IMR-90 (cell line): ENCODE data around the gene ROBO2. TPM values are rescaled to one million over a fixed set of nuclear protein-coding genes. Genes with fewer than 3 reads are reported as not detected.

ENCODE experiments used
- ATAC-seq: fragments of 200-7000 bp; cut with Tn5 transposase; 2 replicates; pipeline ENCODE4 v1.9.1; 2020; ENCODE audit warnings: low read depth, mild to moderate bottlenecking, moderate library complexity
- BruUV-seq: library from RNA; stranded (reverse); fragments of 400-500 nt; replicated peaks from 2 replicates; lab custom pipeline; 2021; lab: Mats Ljungman, UMichigan
- CTCF ChIA-PET: fragments of 300-600 bp; formaldehyde crosslinking; extraction: SDS; loops from one replicate; lab custom pipeline; 2021; ENCODE audit warnings: antibody characterized with exemption; lab: Yijun Ruan, JAX
- POLR2A ChIA-PET: fragments of 300-600 bp; sonication (Branson Sonifier 250); formaldehyde crosslinking; loops from one replicate; lab custom pipeline; 2022; ENCODE audit warnings: antibody characterized with exemption; ENCODE audit not compliant: unreplicated experiment; lab: Charles Lee
- DNase-seq: peaks from one replicate; pipeline ENCODE4 v3.0.0; 2013
- H2AFZ ChIP-seq: replicated peaks from 2 replicates; pipeline ENCODE3; 2013; ENCODE audit warnings: low read length, mild to moderate bottlenecking; ENCODE audit not compliant: poor library complexity
- H2AK5ac ChIP-seq: 2 replicates; pipeline ENCODE4 v1.6.1; 2013; ENCODE audit warnings: low read depth, low read length, inconsistent platforms
- H2AK9ac ChIP-seq: replicated peaks from 2 replicates; pipeline ENCODE3; 2013; ENCODE audit warnings: mild to moderate bottlenecking, low read depth, low read length, moderate library complexity; ENCODE audit not compliant: poor library complexity
- H2BK120ac ChIP-seq: 2 replicates; pipeline ENCODE4 v1.6.1; 2013; ENCODE audit warnings: low read depth, low read length, inconsistent platforms
- H2BK15ac ChIP-seq: 3 replicates; pipeline ENCODE4 v1.6.1; 2013; ENCODE audit warnings: low read depth, low read length, inconsistent platforms
- H2BK20ac ChIP-seq: 2 replicates; pipeline ENCODE4 v1.6.1; 2013; ENCODE audit warnings: low read depth, mild to moderate bottlenecking, inconsistent platforms, low read length, moderate library complexity
- H2BK5ac ChIP-seq: 2 replicates; pipeline ENCODE4 v1.6.1; 2013; ENCODE audit warnings: mild to moderate bottlenecking, low read depth, low read length, inconsistent platforms; ENCODE audit not compliant: poor library complexity, severe bottlenecking
- H3K14ac ChIP-seq: replicated peaks from 2 replicates; pipeline ENCODE4 v1.6.1; 2013; ENCODE audit warnings: low read depth, low read length, inconsistent platforms
- H3K18ac ChIP-seq: 2 replicates; pipeline ENCODE4 v1.6.1; 2013; ENCODE audit warnings: low read depth, low read length, control low read depth
- H3K23ac ChIP-seq: 2 replicates; pipeline ENCODE4 v1.6.1; 2013; ENCODE audit warnings: low read depth, low read length, inconsistent platforms
- H3K27ac ChIP-seq: 2 replicates; pipeline ENCODE4 v1.5.1; 2013; ENCODE audit warnings: mild to moderate bottlenecking, control low read depth, low read length; ENCODE audit not compliant: insufficient read depth
- H3K27me3 ChIP-seq: 2 replicates; pipeline ENCODE4 v1.6.1; 2013; ENCODE audit warnings: low read length; ENCODE audit not compliant: control insufficient read depth, insufficient read depth
- H3K36me3 ChIP-seq: 2 replicates; pipeline ENCODE4 v1.6.1; 2013; ENCODE audit warnings: low read length, mixed read lengths; ENCODE audit not compliant: control insufficient read depth, insufficient read depth
- H3K4ac ChIP-seq: 2 replicates; pipeline ENCODE4 v1.6.1; 2013; ENCODE audit warnings: low read depth, low read length, inconsistent platforms
- H3K4me1 ChIP-seq: 2 replicates; pipeline ENCODE4 v1.6.1; 2013; ENCODE audit warnings: low read length, mixed read lengths; ENCODE audit not compliant: control insufficient read depth, insufficient read depth
- H3K4me2 ChIP-seq: 2 replicates; pipeline ENCODE4 v1.6.1; 2013; ENCODE audit warnings: low read depth, mild to moderate bottlenecking, control low read depth, low read length, moderate library complexity
- H3K4me3 ChIP-seq: 2 replicates; pipeline ENCODE4 v1.5.1; 2013; ENCODE audit warnings: low read depth, mild to moderate bottlenecking, control low read depth, low read length, moderate library complexity; ENCODE audit not compliant: insufficient read depth
- H3K56ac ChIP-seq: 2 replicates; pipeline ENCODE4 v1.6.1; 2013; ENCODE audit warnings: low read length, inconsistent platforms; ENCODE audit not compliant: insufficient read depth; ENCODE audit errors: extremely low read depth
- H3K79me1 ChIP-seq, 2 experiments: 2 replicates each; pipeline ENCODE4 v1.6.1; 2013; ENCODE audit warnings: low read length in 2 of 2, inconsistent platforms in 1 of 2, low read depth in 1 of 2
- H3K9ac ChIP-seq: 2 replicates; pipeline ENCODE4 v1.6.1; 2013; ENCODE audit warnings: low read depth, low read length, control low read depth
- H3K9me1 ChIP-seq: 2 replicates; pipeline ENCODE4 v1.6.1; 2013; ENCODE audit warnings: low read length, inconsistent platforms; ENCODE audit not compliant: insufficient read depth
- H3K9me3 ChIP-seq: 2 replicates; pipeline ENCODE4 v1.6.1; 2013; ENCODE audit warnings: low read length; ENCODE audit not compliant: control insufficient read depth, insufficient read depth
- H4K20me1 ChIP-seq: 2 replicates; pipeline ENCODE4 v1.6.1; 2013; ENCODE audit warnings: low read length, inconsistent platforms; ENCODE audit not compliant: insufficient read depth
- H4K5ac ChIP-seq: 2 replicates; pipeline ENCODE4 v1.6.1; 2013; ENCODE audit warnings: mild to moderate bottlenecking, low read depth, low read length, control low read depth
- H4K8ac ChIP-seq, 2 experiments: 2 replicates each; pipeline ENCODE4 v1.6.1; 2013; ENCODE audit warnings: low read depth in 2 of 2, low read length in 2 of 2, control low read depth in 1 of 2, inconsistent platforms in 1 of 2
- H4K91ac ChIP-seq: 2 replicates; pipeline ENCODE4 v1.6.1; 2013; ENCODE audit warnings: low read depth, low read length, inconsistent platforms; ENCODE audit not compliant: insufficient read depth
- BHLHE40 ChIP-seq: fragments of 150-350 bp; IDR thresholded peaks from 2 replicates; pipeline ENCODE4 v1.6.1; 2016; ENCODE audit warnings: mild to moderate bottlenecking, low read depth, low read length
- CEBPB ChIP-seq: IDR thresholded peaks from 2 replicates; pipeline ENCODE4 v1.6.1; 2012; ENCODE audit warnings: low read depth, low read length, improper control_type of control experiment
- CHD1 ChIP-seq: IDR thresholded peaks from 2 replicates; pipeline ENCODE4 v1.6.1; 2012; ENCODE audit warnings: low read depth, low read length, improper control_type of control experiment
- FOS ChIP-seq: fragments of 150-350 bp; IDR thresholded peaks from 2 replicates; pipeline ENCODE4 v1.6.1; 2016; ENCODE audit warnings: low read depth, low read length
- MAFK ChIP-seq: IDR thresholded peaks from 2 replicates; pipeline ENCODE4 v1.6.1; 2012; ENCODE audit warnings: low read depth, low read length, improper control_type of control experiment
- MAZ ChIP-seq: IDR thresholded peaks from 2 replicates; pipeline ENCODE4 v1.6.1; 2012; ENCODE audit warnings: low read depth, mild to moderate bottlenecking, low read length, improper control_type of control experiment, moderate library complexity, borderline replicate concordance
- MXI1 ChIP-seq: IDR thresholded peaks from 2 replicates; pipeline ENCODE4 v1.6.1; 2012; ENCODE audit warnings: low read depth, mild to moderate bottlenecking, low read length, moderate library complexity, borderline replicate concordance
- NFE2L2 ChIP-seq: fragments of 150-350 bp; IDR thresholded peaks from 2 replicates; pipeline ENCODE4 v1.6.1; 2016; ENCODE audit warnings: low read depth, mild to moderate bottlenecking, low read length
- POLR2A ChIP-seq: IDR thresholded peaks from 2 replicates; pipeline ENCODE4 v1.6.1; 2012; ENCODE audit warnings: mild to moderate bottlenecking, low read depth, low read length
- RAD21 ChIP-seq: IDR thresholded peaks from 2 replicates; pipeline ENCODE4 v1.6.1; 2012; ENCODE audit warnings: low read length, improper control_type of control experiment
- RCOR1 ChIP-seq: IDR thresholded peaks from 2 replicates; pipeline ENCODE4 v1.6.1; 2012; ENCODE audit warnings: mild to moderate bottlenecking, low read length, improper control_type of control experiment; ENCODE audit not compliant: insufficient replicate concordance
- RFX5 ChIP-seq: IDR thresholded peaks from 2 replicates; pipeline ENCODE4 v1.8.0; 2012; ENCODE audit warnings: low read depth, mild to moderate bottlenecking, low read length, moderate library complexity
- SMC3 ChIP-seq: fragments of 150-350 bp; IDR thresholded peaks from 2 replicates; pipeline ENCODE4 v1.6.1; 2016; ENCODE audit warnings: low read depth, mild to moderate bottlenecking, antibody characterized with exemption, low read length, moderate library complexity
- WGBS, 2 experiments: methylation state at CpG; one replicate each; pipeline versions ENCODE4 v1.1.5 to v1.1.7; 2013; ENCODE audit warnings: missing lambda C conversion rate in 2 of 2; ENCODE audit not compliant: insufficient read length in 1 of 2; ENCODE audit errors: extremely low coverage in 2 of 2; 5-methylcytosine and 5-hydroxymethylcytosine counted together
- dilution Hi-C: fragments of 300-500 bp; cut with HindIII; formaldehyde crosslinking; loops from one replicate; pipeline ENCODE4 v1.14.3; 2018; ENCODE audit warnings: low sequenced_read_pairs; ENCODE audit not compliant: unreplicated experiment
- in situ Hi-C: fragments of 300-500 bp; cut with MboI; formaldehyde crosslinking; loops from 3 replicates; pipeline ENCODE4 v1.14.3; 2019; ENCODE audit warnings: low sequenced_read_pairs, inconsistent platforms, mixed read lengths
- intact Hi-C: fragments of 100-400 bp; cut with micrococcal nuclease; formaldehyde crosslinking; loops from 2 replicates; pipeline ENCODE4 v1.10.0; 2022
- polyA plus RNA-seq, 3 experiments: library from polyadenylated mRNA; depleted of rRNA; stranded (reverse); fragments of >200 nt; gene quantifications; 2 replicates each; pipeline ENCODE4 v1.2.3, GENCODE V29; 2012; ENCODE audit warnings: low replicate concordance in 1 of 3
- total RNA-seq: library from RNA; depleted of rRNA; stranded (reverse); fragments of >200 nt; gene quantifications from 2 replicates; pipeline ENCODE4 v1.2.3, GENCODE V29; 2012
- TF ChIP-seq, protein P1 (sequence below): conservative IDR thresholded peaks from 2 replicates; pipeline ENCODE4 v1.5.1; 2012; ENCODE audit warnings: mild to moderate bottlenecking, low read depth, low read length, improper control_type of control experiment
- TF ChIP-seq, protein P2 (sequence below): fragments of 150-350 bp; IDR thresholded peaks from 2 replicates; pipeline ENCODE4 v1.6.1; 2016; ENCODE audit warnings: low read depth, mild to moderate bottlenecking, low read length, moderate library complexity, borderline replicate concordance
- TF ChIP-seq, protein P3 (sequence below): fragments of 150-350 bp; IDR thresholded peaks from 2 replicates; pipeline ENCODE4 v1.6.1; 2017; ENCODE audit warnings: mild to moderate bottlenecking, antibody characterized with exemption, low read length, low read depth

The ROBO2 gene
- total and polyA plus RNA-seq, 2 of the 4 experiments (the other 2 are of a cell fraction): 9.3 to 14.5 TPM

DNA sequence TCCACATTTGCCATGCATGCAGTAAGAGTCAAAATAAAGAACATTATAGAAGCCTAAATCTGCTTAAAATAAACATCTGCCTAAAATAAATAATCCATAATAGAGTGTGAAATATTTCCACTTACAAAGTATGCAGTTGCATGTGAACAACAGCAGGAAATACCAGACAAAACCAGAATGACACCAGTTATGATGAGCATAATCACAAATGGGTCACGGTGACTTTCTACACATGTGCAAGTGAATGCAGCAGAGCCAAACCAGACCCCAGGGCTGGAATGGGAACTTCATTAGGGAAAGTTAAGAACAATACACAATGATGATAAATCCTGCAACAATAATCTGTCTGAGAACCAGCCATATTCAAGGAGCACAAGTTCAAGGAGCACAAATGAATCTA is 615.5 kb downstream of the ROBO2 start:
- H3K4me1 ChIP-seq: no peaks in the 10 kb centered on the region
- H3K14ac ChIP-seq: no peak overlapping the region
- no peak overlapping the region for H3K56ac ChIP-seq
- H3K4me3 ChIP-seq: no peak overlapping the region
- no peak overlapping the region for H4K5ac ChIP-seq
- H2BK15ac ChIP-seq: no peak overlapping the region
- no peak overlapping the region for H4K91ac ChIP-seq
- H3K4ac ChIP-seq: no peak overlapping the region
- H2AK5ac ChIP-seq: no peak overlapping the region
- H3K79me1 ChIP-seq: no peaks in the 10 kb centered on the region
- no peaks in the 10 kb centered on the region for H3K36me3 ChIP-seq
- DNase-seq (no peak), ATAC-seq (no peak)
- no peak overlapping the region for H2AFZ ChIP-seq
- TF ChIP-seq SMC3 (no peak), RFX5 (no peak), MXI1 (no peak), CHD1 (no peak), BHLHE40 (no peak), RAD21 (no peak), POLR2A (no peak), CEBPB (no peak), RCOR1 (no peak), NFE2L2 (no peak), MAZ (no peak), FOS (no peak), MAFK (no peak)
- TF ChIP-seq, protein P1, sequence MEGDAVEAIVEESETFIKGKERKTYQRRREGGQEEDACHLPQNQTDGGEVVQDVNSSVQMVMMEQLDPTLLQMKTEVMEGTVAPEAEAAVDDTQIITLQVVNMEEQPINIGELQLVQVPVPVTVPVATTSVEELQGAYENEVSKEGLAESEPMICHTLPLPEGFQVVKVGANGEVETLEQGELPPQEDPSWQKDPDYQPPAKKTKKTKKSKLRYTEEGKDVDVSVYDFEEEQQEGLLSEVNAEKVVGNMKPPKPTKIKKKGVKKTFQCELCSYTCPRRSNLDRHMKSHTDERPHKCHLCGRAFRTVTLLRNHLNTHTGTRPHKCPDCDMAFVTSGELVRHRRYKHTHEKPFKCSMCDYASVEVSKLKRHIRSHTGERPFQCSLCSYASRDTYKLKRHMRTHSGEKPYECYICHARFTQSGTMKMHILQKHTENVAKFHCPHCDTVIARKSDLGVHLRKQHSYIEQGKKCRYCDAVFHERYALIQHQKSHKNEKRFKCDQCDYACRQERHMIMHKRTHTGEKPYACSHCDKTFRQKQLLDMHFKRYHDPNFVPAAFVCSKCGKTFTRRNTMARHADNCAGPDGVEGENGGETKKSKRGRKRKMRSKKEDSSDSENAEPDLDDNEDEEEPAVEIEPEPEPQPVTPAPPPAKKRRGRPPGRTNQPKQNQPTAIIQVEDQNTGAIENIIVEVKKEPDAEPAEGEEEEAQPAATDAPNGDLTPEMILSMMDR: no peak
- TF ChIP-seq, protein P2, sequence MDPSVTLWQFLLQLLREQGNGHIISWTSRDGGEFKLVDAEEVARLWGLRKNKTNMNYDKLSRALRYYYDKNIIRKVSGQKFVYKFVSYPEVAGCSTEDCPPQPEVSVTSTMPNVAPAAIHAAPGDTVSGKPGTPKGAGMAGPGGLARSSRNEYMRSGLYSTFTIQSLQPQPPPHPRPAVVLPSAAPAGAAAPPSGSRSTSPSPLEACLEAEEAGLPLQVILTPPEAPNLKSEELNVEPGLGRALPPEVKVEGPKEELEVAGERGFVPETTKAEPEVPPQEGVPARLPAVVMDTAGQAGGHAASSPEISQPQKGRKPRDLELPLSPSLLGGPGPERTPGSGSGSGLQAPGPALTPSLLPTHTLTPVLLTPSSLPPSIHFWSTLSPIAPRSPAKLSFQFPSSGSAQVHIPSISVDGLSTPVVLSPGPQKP: no peak
- TF ChIP-seq, protein P3, sequence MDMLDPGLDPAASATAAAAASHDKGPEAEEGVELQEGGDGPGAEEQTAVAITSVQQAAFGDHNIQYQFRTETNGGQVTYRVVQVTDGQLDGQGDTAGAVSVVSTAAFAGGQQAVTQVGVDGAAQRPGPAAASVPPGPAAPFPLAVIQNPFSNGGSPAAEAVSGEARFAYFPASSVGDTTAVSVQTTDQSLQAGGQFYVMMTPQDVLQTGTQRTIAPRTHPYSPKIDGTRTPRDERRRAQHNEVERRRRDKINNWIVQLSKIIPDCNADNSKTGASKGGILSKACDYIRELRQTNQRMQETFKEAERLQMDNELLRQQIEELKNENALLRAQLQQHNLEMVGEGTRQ: no peak
- no peak overlapping the region for H2BK5ac ChIP-seq
- H2BK20ac ChIP-seq: no peak overlapping the region
- POLR2A ChIA-PET: no interaction called here
- CTCF ChIA-PET: no interaction called here
- in situ Hi-C loops (no loop called here), dilution Hi-C loops (no loop called here), intact Hi-C loops (no loop called here)
- no peaks in the 10 kb centered on the region for H3K27me3 ChIP-seq
- WGBS, 2 experiments: no CpG with 5 or more reads among the region's 1 CpG
- H3K23ac ChIP-seq: no peak overlapping the region
- no peak overlapping the region for H3K9ac ChIP-seq
- H2BK120ac ChIP-seq: no peak overlapping the region
- peaks cover 2% of the 10 kb centered on the region; the same call in 1 of the 2 replicates for H3K9me3 ChIP-seq
- no peak overlapping the region for H4K8ac ChIP-seq
- no peaks in the 10 kb centered on the region for H4K20me1 ChIP-seq
- BruUV-seq: no TSS peak
- no peak overlapping the region for H3K27ac ChIP-seq
- no peak overlapping the region for H3K18ac ChIP-seq
- H3K9me1 ChIP-seq: no peaks in the 10 kb centered on the region
- no peak overlapping the region for H2AK9ac ChIP-seq
- H3K4me2 ChIP-seq: no peak overlapping the region
